Astrocyte (in vitro differentiated cells and primary cell): ENCODE measurements around the gene CNTNAP2. TPM values are rescaled to one million over a fixed set of nuclear protein-coding genes. Genes with fewer than 3 reads are reported as not detected.

Source experiments
- DNase-seq: peaks from one replicate; pipeline ENCODE4 v3.0.0-alpha.2; 2010; ENCODE audit warnings: low read depth
- FAIRE-seq: peaks from 2 replicates; lab custom pipeline; 2011; peaks lifted over from hg19 to GRCh38; lab: Jason Lieb, UNC
- H2AFZ ChIP-seq: 2 replicates; pipeline ENCODE4 v1.6.0; 2012; ENCODE audit warnings: low read depth, low read length, inconsistent platforms
- H3K27ac ChIP-seq: 2 replicates; pipeline ENCODE4 v1.5.1; 2011; ENCODE audit warnings: low read depth, low read length, inconsistent platforms
- H3K27me3 ChIP-seq: 2 replicates; pipeline ENCODE4 v1.6.0; 2011; ENCODE audit warnings: low read length, inconsistent platforms; ENCODE audit not compliant: insufficient read depth
- H3K36me3 ChIP-seq: 2 replicates; pipeline ENCODE4 v1.5.1; 2011; ENCODE audit warnings: low read length, inconsistent platforms; ENCODE audit not compliant: insufficient read depth
- H3K4me1 ChIP-seq: 2 replicates; pipeline ENCODE4 v1.5.1; 2011; ENCODE audit warnings: low read length, inconsistent platforms; ENCODE audit not compliant: insufficient read depth
- H3K4me2 ChIP-seq: 2 replicates; pipeline ENCODE4 v1.6.0; 2012; ENCODE audit warnings: low read length, inconsistent platforms
- H3K4me3 ChIP-seq: 2 replicates; pipeline ENCODE4 v1.5.1; 2011; ENCODE audit warnings: low read depth, mild to moderate bottlenecking, low read length, inconsistent platforms; ENCODE audit not compliant: insufficient read depth
- H3K79me2 ChIP-seq: 2 replicates; pipeline ENCODE4 v1.6.0; 2012; ENCODE audit warnings: mild to moderate bottlenecking, low read length, inconsistent platforms; ENCODE audit not compliant: insufficient read depth
- H3K9ac ChIP-seq: 2 replicates; pipeline ENCODE4 v1.6.0; 2012; ENCODE audit warnings: mild to moderate bottlenecking, low read length, inconsistent platforms
- H3K9me3 ChIP-seq: 2 replicates; pipeline ENCODE4 v1.5.1; 2012; ENCODE audit warnings: low read depth, mild to moderate bottlenecking, low read length, inconsistent platforms; ENCODE audit not compliant: insufficient read depth
- H4K20me1 ChIP-seq: 2 replicates; pipeline ENCODE4 v1.6.0; 2012; ENCODE audit warnings: low read length, inconsistent platforms; ENCODE audit not compliant: insufficient read depth
- H3K27ac Mint-ChIP-seq: one replicate; pipeline ENCODE4 v1.8.0; 2021; ENCODE audit warnings: mild to moderate bottlenecking, mixed read lengths; ENCODE audit not compliant: unreplicated experiment
- H3K27me3 Mint-ChIP-seq: one replicate; pipeline ENCODE4 v1.8.0; 2021; ENCODE audit warnings: low read depth, mixed read lengths; ENCODE audit not compliant: unreplicated experiment
- H3K36me3 Mint-ChIP-seq: one replicate; pipeline ENCODE4 v1.8.0; 2021; ENCODE audit warnings: low read depth, mixed read lengths; ENCODE audit not compliant: unreplicated experiment
- H3K4me1 Mint-ChIP-seq: one replicate; pipeline ENCODE4 v1.8.0; 2021; ENCODE audit warnings: low read depth, mixed read lengths; ENCODE audit not compliant: unreplicated experiment
- H3K4me3 Mint-ChIP-seq: one replicate; pipeline ENCODE4 v1.8.0; 2021; ENCODE audit warnings: mild to moderate bottlenecking, moderate library complexity, mixed read lengths; ENCODE audit not compliant: unreplicated experiment
- H3K9me3 Mint-ChIP-seq: one replicate; pipeline ENCODE4 v1.8.0; 2021; ENCODE audit warnings: mild to moderate bottlenecking, mixed read lengths; ENCODE audit not compliant: unreplicated experiment
- EZH2 ChIP-seq: IDR thresholded peaks from 2 replicates; pipeline ENCODE4 v1.6.1; 2012; ENCODE audit warnings: mild to moderate bottlenecking, low read length, inconsistent platforms; ENCODE audit not compliant: insufficient read depth
- total RNA-seq: library from RNA; stranded (reverse); gene quantifications from 2 replicates; pipeline ENCODE4 v1.2.1, GENCODE V29; 2021
- TF ChIP-seq, protein P1 (sequence below): IDR thresholded peaks from 2 replicates; pipeline ENCODE4 v1.5.1; 2011; ENCODE audit warnings: low read depth, mild to moderate bottlenecking, inconsistent platforms, low read length, moderate library complexity; ENCODE audit not compliant: insufficient read depth

The CNTNAP2 gene
- total RNA-seq, 1 donor from 2014 or later = 20.0 TPM

DNA sequence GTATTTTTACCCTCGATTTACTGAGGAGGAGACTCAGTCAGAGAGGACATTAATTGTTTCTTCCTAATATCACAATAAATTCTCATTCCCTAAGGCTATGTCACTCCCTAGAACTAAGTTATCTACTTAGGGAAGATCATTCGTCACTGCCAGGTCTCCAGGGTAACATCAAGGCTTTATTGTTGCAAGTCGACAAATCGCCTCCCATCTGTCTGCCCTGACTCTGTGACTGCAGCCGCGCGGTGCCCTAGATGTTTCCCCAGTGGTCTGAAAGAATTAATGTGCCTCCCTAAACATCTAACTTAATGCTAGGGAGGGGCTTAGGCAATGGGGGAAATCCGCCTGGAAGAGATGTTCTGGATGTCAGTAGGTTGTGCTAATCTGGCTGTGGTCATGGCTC, 1915.2 kb downstream of the CNTNAP2 start:
- Histone ChIP-seq H3K79me2 (no peaks in the 10 kb centered on the region), H3K9ac (no peak overlapping the region), H3K36me3 (no peaks in the 10 kb centered on the region), H3K27ac (no peak overlapping the region), H3K9me3 (no peaks in the 10 kb centered on the region), H2AFZ (no peak overlapping the region), H3K27me3 (no peaks in the 10 kb centered on the region), H3K4me1 (no peaks in the 10 kb centered on the region), H3K4me3 (no peak overlapping the region), H4K20me1 (no peaks in the 10 kb centered on the region), H3K4me2 (no peak overlapping the region)
- TF ChIP-seq, protein P1, sequence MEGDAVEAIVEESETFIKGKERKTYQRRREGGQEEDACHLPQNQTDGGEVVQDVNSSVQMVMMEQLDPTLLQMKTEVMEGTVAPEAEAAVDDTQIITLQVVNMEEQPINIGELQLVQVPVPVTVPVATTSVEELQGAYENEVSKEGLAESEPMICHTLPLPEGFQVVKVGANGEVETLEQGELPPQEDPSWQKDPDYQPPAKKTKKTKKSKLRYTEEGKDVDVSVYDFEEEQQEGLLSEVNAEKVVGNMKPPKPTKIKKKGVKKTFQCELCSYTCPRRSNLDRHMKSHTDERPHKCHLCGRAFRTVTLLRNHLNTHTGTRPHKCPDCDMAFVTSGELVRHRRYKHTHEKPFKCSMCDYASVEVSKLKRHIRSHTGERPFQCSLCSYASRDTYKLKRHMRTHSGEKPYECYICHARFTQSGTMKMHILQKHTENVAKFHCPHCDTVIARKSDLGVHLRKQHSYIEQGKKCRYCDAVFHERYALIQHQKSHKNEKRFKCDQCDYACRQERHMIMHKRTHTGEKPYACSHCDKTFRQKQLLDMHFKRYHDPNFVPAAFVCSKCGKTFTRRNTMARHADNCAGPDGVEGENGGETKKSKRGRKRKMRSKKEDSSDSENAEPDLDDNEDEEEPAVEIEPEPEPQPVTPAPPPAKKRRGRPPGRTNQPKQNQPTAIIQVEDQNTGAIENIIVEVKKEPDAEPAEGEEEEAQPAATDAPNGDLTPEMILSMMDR = no peak
- no peak for TF ChIP-seq EZH2
- peaks cover 4% of the 10 kb centered on the region for H3K9me3 Mint-ChIP-seq
- no peak overlapping the region for H3K27ac Mint-ChIP-seq
- no peak for FAIRE-seq
- no peaks in the 10 kb centered on the region for H3K36me3 Mint-ChIP-seq
- H3K4me1 Mint-ChIP-seq = no peaks in the 10 kb centered on the region
- DNase-seq = no peak
- peaks cover 9% of the 10 kb centered on the region for H3K27me3 Mint-ChIP-seq
- no peak overlapping the region for H3K4me3 Mint-ChIP-seq

DNA sequence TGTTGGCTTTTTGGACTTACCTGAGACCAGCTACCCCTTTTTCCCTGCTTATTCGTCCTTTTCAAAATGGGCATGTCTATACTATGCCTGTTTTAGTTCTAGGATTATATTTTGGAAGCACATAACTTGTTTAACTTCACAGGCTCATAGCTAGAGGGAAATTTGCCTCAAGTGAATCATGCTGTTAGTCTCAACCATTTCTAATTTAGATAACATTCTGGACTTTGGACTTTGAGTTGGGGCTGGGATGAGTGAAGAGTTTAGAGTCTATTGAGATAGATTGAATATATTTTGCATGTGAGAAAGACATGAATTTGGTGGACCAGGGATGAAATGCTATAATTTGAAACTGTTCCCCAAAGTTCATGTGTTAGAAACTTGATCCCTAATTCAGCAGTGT, 1919.3 kb downstream of the CNTNAP2 start:
- Histone ChIP-seq H3K27ac (no peak overlapping the region), H3K4me1 (no peaks in the 10 kb centered on the region), H3K4me2 (no peak overlapping the region), H3K9ac (no peak overlapping the region), H2AFZ (no peak overlapping the region), H4K20me1 (no peaks in the 10 kb centered on the region), H3K79me2 (no peaks in the 10 kb centered on the region), H3K27me3 (no peaks in the 10 kb centered on the region), H3K36me3 (no peaks in the 10 kb centered on the region), H3K9me3 (no peaks in the 10 kb centered on the region), H3K4me3 (no peak overlapping the region)
- DNase-seq (no peak), FAIRE-seq (no peak)
- Mint-ChIP-seq H3K4me1 (no peaks in the 10 kb centered on the region), H3K27me3 (peaks cover 9% of the 10 kb centered on the region), H3K9me3 (peaks cover 4% of the 10 kb centered on the region), H3K36me3 (no peaks in the 10 kb centered on the region), H3K27ac (no peak overlapping the region), H3K4me3 (no peak overlapping the region)
- TF ChIP-seq EZH2 = no peak
- TF ChIP-seq, protein P1 = no peak

DNA sequence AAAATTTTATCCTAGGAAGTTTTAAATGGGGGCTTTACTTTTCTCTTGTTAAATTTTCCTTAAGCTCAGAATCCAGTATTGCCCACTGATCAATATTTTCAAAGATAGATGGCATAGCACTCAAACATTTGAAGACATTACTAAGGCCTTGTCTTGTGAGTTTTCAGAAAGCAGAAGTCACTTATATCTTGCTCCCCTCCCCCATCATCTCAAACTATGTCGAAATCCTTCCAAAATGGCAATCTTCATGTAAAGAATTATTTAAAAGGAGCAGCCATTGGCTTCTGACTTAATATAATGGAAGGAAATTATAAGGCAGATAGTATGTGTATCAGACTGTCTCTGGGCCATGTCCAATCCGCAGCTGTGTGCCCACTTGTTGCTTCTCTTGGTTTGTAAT, 1920.4 kb downstream of the CNTNAP2 start:
- Histone ChIP-seq H3K4me3 (no peak overlapping the region), H2AFZ (no peak overlapping the region), H3K4me1 (no peaks in the 10 kb centered on the region), H3K4me2 (no peak overlapping the region), H3K36me3 (no peaks in the 10 kb centered on the region), H3K9me3 (no peaks in the 10 kb centered on the region), H3K79me2 (no peaks in the 10 kb centered on the region), H4K20me1 (no peaks in the 10 kb centered on the region), H3K27ac (no peak overlapping the region), H3K27me3 (no peaks in the 10 kb centered on the region), H3K9ac (no peak overlapping the region)
- no peak overlapping the region for H3K4me3 Mint-ChIP-seq
- FAIRE-seq (no peak), DNase-seq (no peak)
- H3K36me3 Mint-ChIP-seq = no peaks in the 10 kb centered on the region
- no peaks in the 10 kb centered on the region for H3K4me1 Mint-ChIP-seq
- no peak overlapping the region for H3K27ac Mint-ChIP-seq
- peaks cover 7% of the 10 kb centered on the region for H3K27me3 Mint-ChIP-seq
- no peak for TF ChIP-seq EZH2
- TF ChIP-seq, protein P1 = no peak
- peaks cover 4% of the 10 kb centered on the region for H3K9me3 Mint-ChIP-seq
